ENCODE measurements around the gene TMEM147. TPM values are rescaled to one million over a fixed set of nuclear protein-coding genes. Genes with fewer than 3 reads are reported as not detected.

The TMEM147 gene
- total and polyA plus RNA-seq, 2 of the 4 experiments (the other 2 are of a cell fraction) = 67.6 to 108 TPM

DNA sequence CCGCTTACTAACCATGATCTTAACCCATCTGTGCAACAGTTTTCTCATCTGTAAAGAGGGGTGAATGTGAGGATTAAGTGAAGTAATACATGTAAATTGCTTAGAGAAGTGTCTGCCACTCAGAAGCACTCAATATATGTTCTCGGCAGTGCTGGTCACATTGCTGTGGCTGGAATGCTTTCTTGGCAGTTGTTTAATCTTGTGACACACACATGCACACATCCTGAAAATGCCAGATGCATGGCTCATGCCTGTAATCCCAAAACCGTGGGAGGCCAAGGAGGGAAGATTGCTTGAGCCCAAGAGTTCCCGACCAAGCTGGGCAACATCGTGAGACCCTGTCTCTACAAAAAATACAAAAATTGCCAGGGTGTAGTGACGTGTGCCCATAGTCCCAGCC lies 27.1 kb upstream of the TMEM147 start:
- Histone ChIP-seq H2BK5ac (ENCODE audit: low read depth, low read length, poor library complexity, severe bottlenecking) (peak overlapping the region; percentile 83), H3K9me1 (ENCODE audit: insufficient read depth, low read length) (peaks cover 16% of the 10 kb centered on the region), H4K8ac (ENCODE audit: low read depth in 2 of 2, low read length in 2 of 2) (peak overlapping the region; percentile 79 to 91; a peak in 3 of 4 replicates), H3K4me2 (ENCODE audit: low read depth, low read length) (peak overlapping the region; percentile 14), H3K4ac (ENCODE audit: low read depth, low read length) (peak overlapping the region; percentile 83), H2AFZ (replicated peaks; ENCODE audit: low read length, poor library complexity) (peak overlapping the region; percentile 72), H3K23ac (ENCODE audit: low read depth, low read length) (peak overlapping the region; percentile 51), H3K18ac (ENCODE audit: low read depth, low read length) (peak overlapping the region; percentile 82), H3K4me3 (ENCODE audit: insufficient read depth, low read depth, low read length) (no peak overlapping the region), H2AK9ac (replicated peaks; ENCODE audit: low read depth, low read length, poor library complexity) (peak overlapping the region; percentile 48), H4K20me1 (ENCODE audit: insufficient read depth, low read length) (no peaks in the 10 kb centered on the region), H3K9me3 (ENCODE audit: control insufficient read depth, insufficient read depth, low read length) (no peaks in the 10 kb centered on the region), H2BK15ac (ENCODE audit: low read depth, low read length) (peak overlapping the region; percentile 78; the same call in 2 of the 3 replicates), H3K4me1 (ENCODE audit: control insufficient read depth, insufficient read depth, low read length) (peaks cover 12% of the 10 kb centered on the region), H3K56ac (ENCODE audit: extremely low read depth, insufficient read depth, low read length) (peak overlapping the region; percentile 50; the same call in 1 of the 2 replicates), H3K27me3 (ENCODE audit: control insufficient read depth, insufficient read depth, low read length) (no peaks in the 10 kb centered on the region; the same call in 1 of the 2 replicates), H3K79me1 (ENCODE audit: low read depth in 1 of 2, low read length in 2 of 2) (0 out of 4 replicates have a peak, but pooled peaks cover 0 to 3% of the 10 kb centered on the region in 2 experiments), H4K91ac (ENCODE audit: insufficient read depth, low read depth, low read length) (peak overlapping the region; percentile 76), H4K5ac (ENCODE audit: low read depth, low read length) (peak overlapping the region; percentile 72), H3K36me3 (ENCODE audit: control insufficient read depth, insufficient read depth, low read length) (no peaks in the 10 kb centered on the region), H3K9ac (ENCODE audit: low read depth, low read length) (no peak overlapping the region), H2BK120ac (ENCODE audit: low read depth, low read length) (peak overlapping the region; percentile 90), H2BK20ac (ENCODE audit: low read depth, low read length) (peak overlapping the region; percentile 88), H3K27ac (ENCODE audit: insufficient read depth, low read length) (peak overlapping the region; percentile 89), H3K14ac (replicated peaks; ENCODE audit: low read depth, low read length) (peak overlapping the region; percentile 80), H2AK5ac (ENCODE audit: low read depth, low read length) (peak overlapping the region; percentile 82; the same call in 1 of the 2 replicates)
- TF ChIP-seq FOS (IDR thresholded peaks at IDR 0.05; ENCODE audit: low read depth, low read length) (peak; percentile 78), SMC3 (IDR thresholded peaks at IDR 0.05; ENCODE audit: low read depth, low read length) (no peak), MAZ (IDR thresholded peaks at IDR 0.05; ENCODE audit: borderline replicate concordance, low read depth, low read length) (no peak), CEBPB (IDR thresholded peaks at IDR 0.05; ENCODE audit: low read depth, low read length) (peak; percentile 79), MAFK (IDR thresholded peaks at IDR 0.05; ENCODE audit: low read depth, low read length) (no peak), BHLHE40 (IDR thresholded peaks at IDR 0.05; ENCODE audit: low read depth, low read length) (peak; percentile 82), POLR2A (IDR thresholded peaks at IDR 0.05; ENCODE audit: low read depth, low read length) (no peak), NFE2L2 (IDR thresholded peaks at IDR 0.05; ENCODE audit: low read depth, low read length) (no peak), RFX5 (IDR thresholded peaks at IDR 0.05; ENCODE audit: low read depth, low read length) (0 out of 2 replicates have a peak, but pooled peaks have one; percentile 73)
- TF ChIP-seq, protein P1, sequence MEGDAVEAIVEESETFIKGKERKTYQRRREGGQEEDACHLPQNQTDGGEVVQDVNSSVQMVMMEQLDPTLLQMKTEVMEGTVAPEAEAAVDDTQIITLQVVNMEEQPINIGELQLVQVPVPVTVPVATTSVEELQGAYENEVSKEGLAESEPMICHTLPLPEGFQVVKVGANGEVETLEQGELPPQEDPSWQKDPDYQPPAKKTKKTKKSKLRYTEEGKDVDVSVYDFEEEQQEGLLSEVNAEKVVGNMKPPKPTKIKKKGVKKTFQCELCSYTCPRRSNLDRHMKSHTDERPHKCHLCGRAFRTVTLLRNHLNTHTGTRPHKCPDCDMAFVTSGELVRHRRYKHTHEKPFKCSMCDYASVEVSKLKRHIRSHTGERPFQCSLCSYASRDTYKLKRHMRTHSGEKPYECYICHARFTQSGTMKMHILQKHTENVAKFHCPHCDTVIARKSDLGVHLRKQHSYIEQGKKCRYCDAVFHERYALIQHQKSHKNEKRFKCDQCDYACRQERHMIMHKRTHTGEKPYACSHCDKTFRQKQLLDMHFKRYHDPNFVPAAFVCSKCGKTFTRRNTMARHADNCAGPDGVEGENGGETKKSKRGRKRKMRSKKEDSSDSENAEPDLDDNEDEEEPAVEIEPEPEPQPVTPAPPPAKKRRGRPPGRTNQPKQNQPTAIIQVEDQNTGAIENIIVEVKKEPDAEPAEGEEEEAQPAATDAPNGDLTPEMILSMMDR (conservative IDR thresholded peaks at IDR 0.05; ENCODE audit: low read depth, low read length) = no peak
- TF ChIP-seq, protein P2, sequence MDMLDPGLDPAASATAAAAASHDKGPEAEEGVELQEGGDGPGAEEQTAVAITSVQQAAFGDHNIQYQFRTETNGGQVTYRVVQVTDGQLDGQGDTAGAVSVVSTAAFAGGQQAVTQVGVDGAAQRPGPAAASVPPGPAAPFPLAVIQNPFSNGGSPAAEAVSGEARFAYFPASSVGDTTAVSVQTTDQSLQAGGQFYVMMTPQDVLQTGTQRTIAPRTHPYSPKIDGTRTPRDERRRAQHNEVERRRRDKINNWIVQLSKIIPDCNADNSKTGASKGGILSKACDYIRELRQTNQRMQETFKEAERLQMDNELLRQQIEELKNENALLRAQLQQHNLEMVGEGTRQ (IDR thresholded peaks at IDR 0.05; ENCODE audit: low read depth, low read length) = peak; percentile 82
- dilution Hi-C loops (cut with HindIII; ENCODE audit: low sequenced_read_pairs, unreplicated experiment) = no loop called here
- DNase-seq (peak; percentile 98), ATAC-seq (ENCODE audit: low read depth) (peak; percentile 89)
- BruUV-seq (replicated peaks) = no TSS peak
- intact Hi-C loops (cut with micrococcal nuclease) = no loop called here
- ChIA-PET POLR2A (ENCODE audit: unreplicated experiment) (no interaction called here), CTCF (interaction anchor here (0.5 to 1.0 kb wide), 3 partner anchors 8 to 351 kb away, joined by 3 to 4 read pairs (median 4); no protein-coding TSS in a partner anchor)
- in situ Hi-C loops (cut with MboI; ENCODE audit: low sequenced_read_pairs) = no loop called here
- 80% methylated on average over 1 of the region's 6 CpGs; no CpG with 5 or more reads in 1 of the 2 experiments for WGBS, 2 experiments (ENCODE audit: extremely low coverage in 2 of 2, insufficient read length in 1 of 2)
